HG03521 (cell line): ENCODE measurements around the gene CCND3.

ENCODE experiments used
- ATAC-seq: cut with Tn5 transposase; IDR thresholded peaks from one replicate; pipeline ENCODE4 v1.9.1; 2021; ENCODE audit warnings: mild to moderate bottlenecking, moderate library complexity; ENCODE audit not compliant: unreplicated experiment

The CCND3 gene

DNA sequence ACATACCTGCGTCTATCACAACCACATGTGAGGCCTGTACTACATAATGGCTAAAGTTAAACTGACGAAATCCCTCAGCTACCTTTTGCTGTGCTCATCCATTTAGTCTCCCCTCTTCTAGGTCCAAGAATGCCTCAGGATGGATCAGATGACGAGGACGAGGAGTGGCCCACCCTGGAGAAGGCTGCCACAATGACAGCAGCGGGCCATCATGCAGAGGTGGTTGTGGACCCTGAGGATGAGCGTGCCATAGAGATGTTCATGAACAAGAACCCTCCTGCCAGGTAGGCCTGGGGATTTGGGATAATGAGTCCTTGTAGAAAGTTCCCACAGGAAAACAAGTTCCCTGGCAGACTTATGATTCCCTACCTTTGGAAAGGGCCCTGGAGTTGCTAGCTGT, 14.4 kb downstream of the CCND3 start:
- ATAC-seq, result no peak

DNA sequence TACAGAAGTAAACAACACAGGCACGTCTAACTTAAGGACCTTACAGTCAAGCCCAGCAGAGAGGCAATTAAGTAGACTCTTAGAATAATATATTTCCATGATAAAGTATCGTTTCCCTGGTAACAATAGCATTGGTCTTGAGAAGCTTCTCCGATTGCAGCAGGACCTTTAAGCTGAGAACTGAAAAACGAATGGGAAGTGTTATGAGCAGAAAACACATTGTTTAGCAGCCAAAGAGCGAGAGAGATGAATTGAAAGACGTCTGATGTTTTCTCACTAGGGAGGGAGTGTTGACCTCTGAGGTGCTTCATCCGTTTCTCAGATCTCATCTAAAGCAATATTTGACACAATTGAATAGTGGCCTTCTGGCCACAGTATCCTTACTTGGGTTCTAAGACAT, 19.5 kb downstream of the CCND3 start:
- ATAC-seq, result no peak

DNA sequence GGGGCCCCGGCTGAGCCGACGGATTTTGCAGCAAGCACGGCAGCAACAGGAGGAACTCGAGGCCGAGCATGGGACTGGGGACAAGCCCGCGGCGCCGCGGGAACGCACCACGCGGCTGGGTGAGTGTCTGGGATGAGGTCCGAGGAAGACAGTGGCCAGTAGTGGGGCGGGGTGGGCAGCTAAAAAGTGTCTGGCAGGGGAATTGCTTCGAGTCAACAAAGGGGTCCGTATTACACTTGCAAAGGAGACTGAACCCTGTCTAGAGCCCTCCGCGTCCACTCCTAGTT, 20.0 kb downstream of the CCND3 start:
- ATAC-seq, result peak; percentile 2

DNA sequence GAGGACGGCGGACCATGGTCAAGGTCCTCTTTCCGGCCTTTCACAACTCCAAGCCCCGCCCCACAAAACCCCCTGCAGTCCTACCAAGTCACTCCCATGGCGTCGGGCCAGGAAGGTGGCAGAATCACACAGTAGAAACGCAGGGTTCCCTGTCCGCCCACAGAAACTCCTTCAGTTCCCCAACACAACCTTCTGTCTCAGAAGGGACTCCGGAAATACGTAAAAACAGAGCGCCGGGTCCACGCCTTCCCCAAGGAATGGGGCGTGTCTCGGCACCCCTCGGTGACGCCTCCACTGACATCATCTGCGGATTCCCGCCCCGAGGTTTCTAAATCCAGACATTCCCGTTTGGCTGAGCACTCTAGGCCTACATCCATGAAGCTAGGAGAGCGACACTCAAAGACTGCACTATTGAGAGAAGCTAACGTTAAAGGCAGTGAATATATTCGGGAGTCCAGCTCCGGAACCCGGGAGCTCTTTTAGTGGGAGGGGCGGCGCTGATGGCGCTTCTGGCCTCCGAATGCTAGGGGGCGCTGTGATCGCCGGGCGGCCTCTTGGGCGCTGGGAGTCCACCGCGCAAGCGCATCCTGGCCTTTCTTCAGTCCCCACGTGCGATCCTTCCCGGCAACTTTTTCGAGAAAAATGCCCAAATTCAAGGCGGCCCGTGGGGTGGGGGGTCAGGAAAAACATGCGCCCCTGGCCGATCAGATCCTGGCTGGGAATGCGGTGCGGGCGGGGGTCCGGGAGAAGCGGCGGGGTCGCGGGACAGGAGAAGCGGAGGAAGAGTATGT, 20.5 kb downstream of the CCND3 start, which contains the start of the genes BYSL and MED20:
Gene BYSL (plus strand): TSS at position 579 of the 791 bp plus-strand sequence. CDS start 64 bp downstream, at position 643.
Gene MED20 (minus strand): TSS at position 219 of the 791 bp plus-strand sequence. CDS start 121 bp downstream, at position 98.
- ATAC-seq, result peak; percentile 85

DNA sequence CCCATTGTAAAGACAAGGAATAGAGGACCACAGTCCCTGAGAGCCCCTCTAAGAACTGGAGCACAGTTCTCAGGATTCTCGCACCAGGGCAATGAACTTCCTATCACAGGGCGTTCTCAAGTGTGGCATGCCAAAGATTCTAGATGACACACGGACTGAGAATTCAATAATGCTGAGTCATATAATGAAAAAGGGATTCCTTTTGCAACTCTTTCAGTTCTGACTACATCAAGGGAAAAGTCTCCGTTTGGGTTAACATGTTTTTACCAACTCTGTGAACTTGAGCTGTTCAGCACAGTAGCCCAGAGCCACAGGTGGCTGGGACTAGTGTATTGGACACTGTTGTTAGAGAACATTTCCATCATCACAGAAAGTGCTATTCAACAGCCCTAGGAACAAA, 24.1 kb downstream of the CCND3 start:
- no peak for ATAC-seq

DNA sequence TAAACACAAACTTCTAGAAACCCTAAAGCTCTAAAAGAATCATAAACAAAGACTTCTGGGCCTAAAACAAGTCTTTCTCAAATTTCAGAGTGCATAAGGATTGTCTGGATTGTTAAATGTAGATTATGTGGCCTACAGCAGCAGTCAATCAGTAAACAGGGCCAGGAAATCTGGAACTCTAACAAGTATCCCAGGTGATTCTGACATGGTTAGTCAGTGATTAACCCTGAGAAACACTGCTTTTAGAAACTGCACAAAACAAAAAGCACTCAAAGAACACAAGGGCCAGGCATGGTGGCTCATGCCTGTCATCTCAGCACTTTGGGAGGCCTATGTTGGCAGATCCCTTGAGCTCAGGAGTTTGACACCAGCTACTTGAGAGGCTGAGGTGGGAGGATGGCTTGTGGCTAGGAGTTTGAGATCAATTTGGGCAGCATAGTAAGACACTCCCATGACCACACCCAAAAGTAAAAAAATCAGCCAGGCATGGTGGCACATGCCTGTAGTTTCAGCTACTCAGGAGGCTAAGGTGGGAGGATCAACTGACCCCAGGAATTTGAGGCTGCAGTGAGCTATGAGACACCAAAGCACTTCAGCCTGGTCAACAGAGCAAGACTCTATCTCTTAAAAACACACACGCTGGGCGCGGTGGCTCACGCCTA, 26.6 kb downstream of the CCND3 start:
- no peak for ATAC-seq

DNA sequence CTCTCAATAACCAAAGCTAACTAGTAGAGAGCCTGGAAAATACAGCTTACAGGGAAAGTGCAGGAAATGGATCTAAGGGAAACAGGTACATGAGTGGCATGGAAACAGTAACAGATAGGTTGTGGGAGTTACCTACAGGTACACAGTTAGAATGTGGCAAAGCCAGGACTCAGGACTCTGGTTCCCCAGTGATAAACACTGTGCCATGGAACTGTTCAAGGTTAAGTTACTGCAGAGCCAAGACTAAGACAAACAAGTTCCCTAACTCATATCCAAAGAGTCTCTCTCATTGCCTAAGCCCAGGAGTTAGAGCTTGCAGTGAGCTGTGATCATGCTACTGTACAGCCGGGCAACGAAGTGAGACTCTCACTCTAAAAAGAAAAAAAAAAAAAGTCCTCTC, 27.3 kb downstream of the CCND3 start:
- no peak for ATAC-seq

- no peak for ATAC-seq
Observed at GRCh38 chr6:41909727-41910126, 31.9 kb downstream of the CCND3 start.

DNA sequence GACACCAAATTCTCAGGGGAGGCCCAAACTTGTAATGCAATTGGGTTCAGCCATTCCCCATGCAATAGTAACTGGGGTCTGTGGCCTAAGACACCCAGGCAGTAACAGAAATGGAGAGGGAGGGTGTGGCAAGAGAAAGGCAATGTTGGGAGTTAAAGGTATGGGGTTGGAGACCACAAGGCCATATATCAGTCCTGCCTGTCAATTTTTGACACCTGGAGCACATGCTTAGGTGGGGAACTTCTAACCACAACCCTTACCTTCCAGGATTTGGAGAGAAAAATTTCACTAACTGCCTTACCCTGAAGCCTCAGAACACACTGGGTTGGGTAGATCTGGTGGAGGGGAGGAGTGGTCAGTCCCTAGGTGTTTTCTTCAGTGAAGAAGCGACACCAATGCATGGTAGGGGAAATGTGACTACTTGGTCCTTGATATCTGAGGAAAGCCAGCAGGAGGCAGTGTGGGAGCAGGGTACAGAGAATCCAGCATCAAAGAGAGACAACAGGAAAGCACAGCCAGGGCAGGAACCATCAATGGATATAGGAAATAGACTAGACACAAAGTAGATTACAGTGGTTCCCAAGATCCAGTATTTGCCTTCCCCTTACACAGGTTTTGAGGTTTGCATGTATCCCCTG, 39.6 kb downstream of the CCND3 start:
- ATAC-seq, result no peak

DNA sequence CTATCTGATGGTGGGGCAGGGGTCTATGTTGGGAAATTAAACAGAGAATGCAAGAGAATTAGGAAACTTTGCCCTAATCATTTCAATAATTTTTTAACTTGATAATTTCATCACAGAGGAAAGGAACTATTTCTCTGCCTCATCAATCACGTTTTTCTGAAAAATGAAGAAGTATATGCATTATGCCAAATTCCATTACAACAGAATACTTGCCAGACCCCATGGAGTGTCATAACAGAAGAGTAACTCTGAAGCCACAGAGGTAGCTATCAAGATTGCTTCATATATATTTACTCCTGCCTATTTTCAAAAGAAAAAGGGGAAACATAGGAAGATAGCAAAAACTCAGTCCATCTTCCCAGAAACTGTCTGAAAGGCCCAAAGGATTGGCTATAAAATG, 40.7 kb downstream of the CCND3 start:
- no peak for ATAC-seq

- no peak for ATAC-seq
Observed at GRCh38 chr6:41896281-41896680, 45.3 kb downstream of the CCND3 start.

GRCh38 chr6:41895300-41896233, 46.0 kb downstream of the CCND3 start, which contains the start of gene USP49:
USP49 (minus strand) TSS chr6:41895375; CDS start chr6:41806983, 88,392 bp downstream.
- peak; percentile 78 for ATAC-seq

DNA sequence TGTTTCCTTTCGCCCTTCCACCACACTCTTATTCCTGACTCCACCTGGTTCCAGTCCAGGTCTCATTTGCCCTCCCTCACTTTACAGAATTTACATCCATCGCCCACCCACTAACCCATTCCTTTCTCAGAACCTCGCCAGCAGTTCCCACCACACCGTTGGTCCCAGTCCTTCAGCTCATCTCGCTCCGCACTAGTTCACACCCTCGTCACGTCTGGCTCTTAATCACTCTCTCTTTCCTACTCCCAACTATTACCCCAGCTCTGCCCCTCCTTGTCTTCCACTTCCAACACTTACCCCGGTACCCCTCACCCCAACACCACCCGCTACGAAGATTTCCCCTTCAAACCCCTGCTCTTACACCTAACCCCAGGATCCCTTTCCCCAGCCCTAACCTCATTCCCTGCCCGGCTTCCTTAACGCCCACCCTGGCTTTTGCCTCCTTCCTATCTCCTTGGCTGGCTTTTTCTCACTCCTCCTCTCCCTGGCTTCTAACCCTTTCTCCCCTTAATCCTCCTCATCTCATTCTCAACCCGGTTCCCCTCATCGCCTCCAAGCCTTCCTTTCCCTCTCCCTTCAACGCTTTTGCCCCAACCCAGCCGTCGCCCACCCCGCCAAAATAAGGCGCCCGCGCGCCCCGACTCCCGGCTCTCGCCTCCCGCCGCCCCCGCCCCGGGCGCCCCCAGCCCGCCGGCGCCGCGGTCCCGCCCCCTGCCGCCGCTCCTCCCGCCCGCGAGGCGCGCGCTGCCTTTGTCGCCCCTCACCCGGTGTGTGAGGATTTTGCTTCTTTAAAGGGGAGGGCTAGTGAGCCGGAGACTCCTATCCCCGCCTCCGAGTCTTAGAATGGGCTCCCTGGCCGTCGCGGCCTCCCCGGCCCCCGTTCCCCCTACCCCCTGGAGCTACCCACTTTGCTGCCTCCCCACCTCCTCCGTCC, 47.0 kb downstream of the CCND3 start:
- ATAC-seq, result peak; percentile 28

GRCh38 chr6:41892921-41893564, 48.6 kb downstream of the CCND3 start:
- ATAC-seq, result no peak

- no peak for ATAC-seq
Observed at GRCh38 chr6:41887331-41887751, 54.3 kb downstream of the CCND3 start.

GRCh38 chr6:41885930-41886329, 55.7 kb downstream of the CCND3 start:
- no peak for ATAC-seq

DNA sequence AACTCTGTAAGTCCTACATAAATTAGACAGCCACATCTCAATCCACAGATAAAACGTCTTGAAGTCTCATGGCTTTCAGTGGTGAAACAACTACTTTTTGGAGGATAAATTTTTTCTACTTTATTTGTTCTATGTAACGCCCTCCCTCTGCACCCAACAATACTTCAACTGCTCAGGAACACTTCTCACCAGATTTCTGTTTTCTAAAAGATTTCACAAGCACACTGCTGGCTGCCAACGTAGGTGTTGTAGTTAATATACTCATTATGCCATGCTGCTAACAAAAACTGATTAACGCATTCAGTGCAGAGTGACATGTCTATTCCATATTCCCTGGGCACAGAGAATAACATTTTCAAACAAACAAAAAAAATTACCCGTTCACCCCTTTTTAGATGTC, 56.7 kb downstream of the CCND3 start:
- no peak for ATAC-seq
